ENCODE results near the gene TCAP. TPM values are rescaled to one million over a fixed set of nuclear protein-coding genes. Genes with fewer than 3 reads are reported as not detected.

The TCAP gene
- 1.7 and 1.9 TPM in 2 replicates for total RNA-seq

DNA sequence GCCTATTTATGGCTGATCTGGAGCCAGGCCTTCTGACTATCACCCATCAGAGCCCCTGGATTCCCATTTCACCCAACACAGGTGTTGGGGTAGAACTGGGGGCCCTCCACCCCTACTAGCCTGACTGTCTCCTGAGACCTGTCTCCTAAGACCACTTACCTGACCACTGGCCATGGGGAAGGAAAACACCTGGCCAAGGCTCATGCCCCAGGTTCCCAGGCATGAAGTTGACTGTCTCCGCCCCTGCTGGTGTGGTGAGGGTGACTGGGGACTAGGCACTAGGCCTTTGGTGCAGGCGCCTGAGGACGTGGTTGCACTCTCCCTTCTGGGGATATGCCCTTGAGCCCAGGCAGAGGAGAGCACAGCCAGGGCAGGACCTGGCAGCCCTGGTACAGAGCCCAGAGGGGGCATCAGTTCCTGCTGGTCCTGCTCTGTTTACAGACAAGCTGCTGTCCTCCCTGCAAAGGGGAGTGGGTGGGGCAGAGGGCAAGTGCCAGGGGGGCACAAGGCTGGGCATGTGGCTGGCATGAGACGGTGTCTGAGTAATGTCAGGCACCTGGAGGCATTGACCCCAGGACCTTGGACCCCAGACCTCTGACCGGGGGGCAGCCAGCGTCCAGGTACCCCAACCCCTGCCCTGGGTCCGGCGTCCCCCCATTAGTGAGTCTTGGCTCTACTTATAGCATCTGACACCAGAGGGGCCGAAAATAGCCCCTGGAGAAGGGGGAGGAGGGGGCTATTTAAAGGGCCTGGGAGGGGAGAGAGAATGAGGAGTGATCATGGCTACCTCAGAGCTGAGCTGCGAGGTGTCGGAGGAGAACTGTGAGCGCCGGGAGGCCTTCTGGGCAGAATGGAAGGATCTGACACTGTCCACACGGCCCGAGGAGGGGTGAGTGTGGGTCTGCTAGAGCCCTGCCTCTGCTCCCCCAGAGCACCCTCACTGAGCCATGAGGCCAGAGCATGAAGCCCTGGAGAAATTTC is at the start of gene TCAP:
TCAP (plus strand) TSS at position 769 of the 981 bp plus-strand sequence; CDS start at position 780, 11 bp downstream.
- intact Hi-C loops (cut with micrococcal nuclease) = no loop called here

GRCh38 chr17:39615434-39615833 is 49.7 kb upstream of the TCAP start:
- intact Hi-C loops (cut with micrococcal nuclease) = no loop called here

GRCh38 chr17:39617100-39617445 is 48.1 kb upstream of the TCAP start:
- intact Hi-C loops (cut with micrococcal nuclease) = no loop called here

DNA sequence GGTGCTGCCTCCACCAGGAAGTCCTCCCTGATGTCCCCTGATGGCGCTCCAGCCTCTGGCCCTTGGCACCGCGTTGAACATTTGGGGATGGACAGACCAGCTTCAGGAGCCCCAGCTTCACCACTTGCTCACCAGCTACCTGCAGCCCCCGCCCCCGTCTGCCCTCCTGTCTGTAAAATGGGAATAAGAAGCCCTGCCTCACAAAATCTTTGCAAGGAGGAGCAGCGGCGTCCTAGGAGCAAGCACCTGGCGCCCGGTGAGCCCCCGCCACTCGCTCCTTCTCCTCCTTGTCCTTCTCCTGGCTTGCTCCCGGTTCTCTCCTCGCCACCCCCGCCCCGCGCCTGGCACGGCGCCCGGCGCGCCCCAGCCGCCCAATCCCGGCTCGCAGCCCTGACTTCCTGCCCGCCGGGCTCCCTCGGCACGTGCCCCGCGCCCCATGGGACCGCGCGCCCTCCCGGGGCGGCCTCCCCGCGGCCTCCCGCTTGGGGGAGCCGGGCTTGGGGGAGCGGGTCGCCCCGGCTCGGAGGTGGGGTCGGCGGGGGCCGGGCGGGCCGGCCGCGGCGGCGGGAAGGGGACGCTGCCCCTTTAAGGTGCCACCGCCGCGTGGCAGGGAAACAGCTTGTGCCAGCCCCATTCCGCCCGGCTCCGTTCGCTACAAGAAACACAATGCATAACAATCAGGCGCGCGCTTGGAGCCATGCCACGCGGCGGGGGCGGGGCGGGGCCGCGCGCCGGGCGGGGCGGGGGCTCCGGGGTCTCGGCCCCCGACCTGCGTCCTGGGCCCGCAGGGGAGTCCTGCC is 47.5 kb upstream of the TCAP start:
- intact Hi-C loops (cut with micrococcal nuclease) = no loop called here

GRCh38 chr17:39618246-39618913 is 46.8 kb upstream of the TCAP start:
- intact Hi-C loops (cut with micrococcal nuclease) = no loop called here

- intact Hi-C loops (cut with micrococcal nuclease) = no loop called here
Observed at GRCh38 chr17:39618956-39619785, 46.0 kb upstream of the TCAP start.

- intact Hi-C loops (cut with micrococcal nuclease) = no loop called here
Observed at GRCh38 chr17:39619786-39620101, 45.4 kb upstream of the TCAP start.

DNA sequence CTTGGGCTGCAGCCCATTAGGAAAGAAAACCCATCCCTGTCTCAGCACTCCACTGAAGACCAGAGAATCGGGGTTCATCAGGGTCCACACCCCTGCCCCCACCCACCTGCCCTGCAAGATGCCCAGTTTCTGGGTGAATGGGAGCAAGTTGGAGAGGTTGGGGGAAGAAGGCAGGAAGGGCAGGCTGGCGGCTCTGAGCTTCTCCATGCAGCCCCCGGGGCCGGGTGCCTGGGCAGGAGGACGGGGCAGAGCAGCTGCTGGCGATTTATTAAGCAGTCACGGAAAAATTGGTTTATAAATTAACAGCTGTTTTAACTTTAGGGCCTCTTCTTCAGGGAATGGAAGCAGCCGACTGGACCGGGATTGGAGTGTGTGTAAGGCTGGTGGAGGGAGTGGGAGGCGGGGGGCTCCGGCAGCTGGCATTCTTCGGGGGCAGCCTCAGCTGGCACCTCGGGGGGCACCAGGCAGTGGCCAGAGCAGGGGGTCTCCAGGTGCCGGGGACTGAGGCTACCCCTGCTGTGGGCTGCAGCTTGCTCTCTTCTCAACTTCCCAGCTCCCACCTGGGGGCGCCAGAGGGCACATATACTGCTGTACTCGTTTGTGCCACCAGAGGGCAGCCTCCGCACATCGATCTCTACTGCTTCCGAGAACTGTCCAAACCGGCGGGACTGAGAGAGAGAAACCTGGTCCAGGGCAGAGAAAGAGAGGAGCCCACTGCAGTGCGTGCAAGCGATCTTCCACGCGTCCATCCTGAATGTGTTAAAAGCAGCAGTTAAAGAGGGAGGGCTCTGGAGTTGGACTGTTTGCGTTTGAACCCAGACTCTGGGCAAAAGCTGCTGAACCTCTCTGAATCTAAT is 43.4 kb upstream of the TCAP start:
- intact Hi-C loops (cut with micrococcal nuclease) = loop anchor here (1.0 kb wide), 4 partner anchors 133 to 406 kb away; partner anchors contain the start of genes IKZF3 and PSMD3

GRCh38 chr17:39622380-39623006 is 42.7 kb upstream of the TCAP start:
- intact Hi-C loops (cut with micrococcal nuclease) = loop anchor here (1.0 kb wide), 5 partner anchors 74 to 405 kb away; partner anchors contain the start of genes IKZF3 and PSMD3

DNA sequence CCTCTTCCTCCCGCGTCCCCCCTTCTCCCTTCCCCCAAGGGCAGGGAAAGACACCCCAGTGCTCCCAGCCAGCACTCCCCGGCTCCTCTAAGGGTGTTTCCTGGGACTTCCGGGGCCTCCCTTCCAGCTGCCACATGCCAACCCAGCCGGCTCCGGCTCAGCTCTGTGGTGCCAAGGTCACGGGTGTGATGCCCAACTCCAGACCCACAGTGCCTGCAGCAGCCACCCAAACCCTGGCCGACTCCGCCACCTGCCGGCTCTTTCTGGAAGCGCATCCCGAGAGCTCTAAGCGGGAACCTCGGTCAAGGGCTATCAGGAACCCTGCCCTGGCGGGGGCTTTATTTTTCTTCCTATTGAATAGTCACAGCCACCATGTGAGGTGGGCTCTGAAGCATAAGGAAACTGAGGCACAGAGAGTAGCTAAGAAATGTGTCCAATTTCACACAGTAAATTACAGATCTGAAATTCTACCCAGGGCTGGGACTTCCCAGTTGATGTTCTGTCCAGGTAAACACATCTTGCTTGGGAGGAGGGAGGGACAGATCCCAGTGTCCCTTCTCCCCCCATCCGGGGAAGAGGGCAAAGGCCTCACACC is 41.7 kb upstream of the TCAP start:
- intact Hi-C loops (cut with micrococcal nuclease) = loop anchor here (1.0 kb wide), 1 partner anchor 75 kb away; no protein-coding TSS in a partner anchor

DNA sequence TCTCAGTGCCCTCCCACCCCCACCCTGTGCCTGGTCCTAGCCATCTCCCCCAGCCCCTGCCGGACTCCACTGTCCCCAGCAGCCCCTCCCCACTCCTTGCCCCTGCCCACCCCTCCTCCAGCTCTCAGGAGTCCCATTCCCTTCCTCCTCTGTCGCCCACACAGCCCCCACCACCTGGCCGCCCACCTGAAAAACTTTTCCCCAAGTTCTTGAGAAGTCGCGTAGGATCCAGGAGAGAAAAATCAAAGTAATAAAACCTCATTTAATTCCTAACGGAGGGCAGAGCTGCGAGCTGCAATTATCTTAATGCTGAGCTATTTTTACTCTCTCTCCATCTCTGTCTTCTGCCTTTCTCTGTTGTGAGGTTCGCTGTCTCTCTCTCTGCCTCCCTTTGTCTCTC is 40.8 kb upstream of the TCAP start:
- intact Hi-C loops (cut with micrococcal nuclease) = no loop called here

GRCh38 chr17:39625198-39625785 is 39.9 kb upstream of the TCAP start:
- intact Hi-C loops (cut with micrococcal nuclease) = no loop called here

DNA sequence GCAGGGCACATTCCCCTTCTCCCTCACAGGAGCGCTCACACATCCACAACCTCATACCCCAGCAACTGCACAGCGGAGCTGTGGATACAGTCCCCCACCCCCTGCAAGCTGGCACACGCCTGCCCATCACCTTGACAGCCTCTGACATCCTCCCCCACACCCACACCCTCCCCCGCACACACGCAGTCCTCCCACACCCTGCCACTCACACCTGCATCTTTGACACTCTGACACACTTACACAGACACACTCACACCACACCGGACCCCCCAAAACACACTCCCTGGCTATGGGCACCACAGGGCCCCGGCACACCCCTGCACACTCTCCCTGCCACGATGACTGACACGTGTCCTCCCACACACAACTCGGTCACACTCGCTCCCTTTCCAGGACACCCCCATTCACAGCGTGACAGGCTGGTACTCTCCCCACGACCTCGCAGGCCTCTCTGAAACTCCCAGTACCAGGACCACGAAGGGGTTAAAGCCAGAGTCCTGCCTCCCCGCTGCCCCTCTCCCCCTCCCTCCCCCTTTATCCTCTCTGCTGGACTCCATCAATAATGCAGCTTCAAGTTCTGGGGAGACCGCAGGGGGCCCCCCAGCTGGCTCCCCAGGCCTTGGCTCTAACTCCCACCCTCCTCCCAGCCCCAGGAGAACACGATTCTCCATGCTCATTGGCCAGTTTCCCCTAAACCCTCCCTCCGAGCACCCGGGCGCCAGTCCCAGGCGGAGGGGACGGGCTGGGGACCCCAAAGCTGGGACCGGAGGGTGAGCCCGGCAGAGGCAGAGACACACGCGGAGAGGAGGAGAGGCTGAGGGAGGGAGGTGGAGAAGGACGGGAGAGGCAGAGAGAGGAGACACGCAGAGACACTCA is 38.7 kb upstream of the TCAP start, which contains the start of gene PPP1R1B:
PPP1R1B (plus strand) TSS at position 782 of the 876 bp plus-strand sequence. CDS start 441 bp downstream, outside the sequence.
- intact Hi-C loops (cut with micrococcal nuclease) = no loop called here

- intact Hi-C loops (cut with micrococcal nuclease) = no loop called here
Observed at GRCh38 chr17:39627047-39627711, 38.0 kb upstream of the TCAP start.

GRCh38 chr17:39627712-39628516 is 37.2 kb upstream of the TCAP start:
- intact Hi-C loops (cut with micrococcal nuclease) = no loop called here

Data from T-helper 2 cell treated with Interferon-gamma antibody and Interleukin-4, amounts not matched to agents 100 ng/mL and 5 ng/mL, for 36 hours (primary cell).